ENCODE data around the gene VARS2. TPM values are rescaled to one million over a fixed set of nuclear protein-coding genes. Genes with fewer than 3 reads are reported as not detected.
A peak's percentile ranks its signal among the peaks of the same experiment; 100 is the strongest.

The VARS2 gene
- total RNA-seq, 6 experiments from 2014 or later: 15.3 to 18.4 (median 16.9) TPM

- no peak for DNase-seq
- peak overlapping the region; percentile 70 for H3K4me3 Mint-ChIP-seq
- no peaks in the 10 kb centered on the region for H3K9me3 Mint-ChIP-seq
- H3K4me1 Mint-ChIP-seq (ENCODE audit: low read depth): peaks cover 6% of the 10 kb centered on the region
- peaks cover 61% of the 10 kb centered on the region for H3K27me3 Mint-ChIP-seq (ENCODE audit: insufficient read depth)
- H3K27ac Mint-ChIP-seq: peak overlapping the region; percentile 12; the same call in 1 of the 2 replicates
- H3K36me3 Mint-ChIP-seq (ENCODE audit: low read depth): no peaks in the 10 kb centered on the region
- TF ChIP-seq, protein P1, sequence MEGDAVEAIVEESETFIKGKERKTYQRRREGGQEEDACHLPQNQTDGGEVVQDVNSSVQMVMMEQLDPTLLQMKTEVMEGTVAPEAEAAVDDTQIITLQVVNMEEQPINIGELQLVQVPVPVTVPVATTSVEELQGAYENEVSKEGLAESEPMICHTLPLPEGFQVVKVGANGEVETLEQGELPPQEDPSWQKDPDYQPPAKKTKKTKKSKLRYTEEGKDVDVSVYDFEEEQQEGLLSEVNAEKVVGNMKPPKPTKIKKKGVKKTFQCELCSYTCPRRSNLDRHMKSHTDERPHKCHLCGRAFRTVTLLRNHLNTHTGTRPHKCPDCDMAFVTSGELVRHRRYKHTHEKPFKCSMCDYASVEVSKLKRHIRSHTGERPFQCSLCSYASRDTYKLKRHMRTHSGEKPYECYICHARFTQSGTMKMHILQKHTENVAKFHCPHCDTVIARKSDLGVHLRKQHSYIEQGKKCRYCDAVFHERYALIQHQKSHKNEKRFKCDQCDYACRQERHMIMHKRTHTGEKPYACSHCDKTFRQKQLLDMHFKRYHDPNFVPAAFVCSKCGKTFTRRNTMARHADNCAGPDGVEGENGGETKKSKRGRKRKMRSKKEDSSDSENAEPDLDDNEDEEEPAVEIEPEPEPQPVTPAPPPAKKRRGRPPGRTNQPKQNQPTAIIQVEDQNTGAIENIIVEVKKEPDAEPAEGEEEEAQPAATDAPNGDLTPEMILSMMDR (IDR thresholded peaks at IDR 0.05): no peak
Observed at GRCh38 chr6:30955367-30956042, 41.5 kb downstream of the VARS2 start.

DNA sequence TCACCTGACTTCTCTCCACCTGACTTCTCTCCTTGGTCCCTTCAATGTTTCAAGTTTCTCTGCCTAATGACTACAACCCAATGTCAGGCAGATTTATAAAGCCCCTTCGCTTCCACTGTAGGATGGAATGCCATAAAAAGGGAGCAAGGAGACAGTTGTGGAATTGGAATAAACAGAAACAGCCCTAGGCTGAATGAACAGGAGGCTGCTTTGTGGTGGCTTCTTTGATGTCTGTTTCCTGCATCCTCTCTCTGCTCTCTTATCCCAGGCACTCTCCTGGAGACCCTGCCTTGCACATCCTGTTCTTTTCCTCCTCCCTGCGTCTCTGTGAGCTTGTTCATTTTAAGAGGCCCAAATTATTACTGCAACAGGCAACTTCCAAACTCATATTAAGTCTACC, 43.7 kb downstream of the VARS2 start:
- Mint-ChIP-seq H3K27ac (no peak overlapping the region), H3K9me3 (no peaks in the 10 kb centered on the region), H3K36me3 (ENCODE audit: low read depth) (no peaks in the 10 kb centered on the region), H3K4me3 (no peak overlapping the region), H3K4me1 (ENCODE audit: low read depth) (peaks cover 6% of the 10 kb centered on the region), H3K27me3 (ENCODE audit: insufficient read depth) (peaks cover 51% of the 10 kb centered on the region)
- DNase-seq: no peak
- TF ChIP-seq, protein P1 (IDR thresholded peaks at IDR 0.05): no peak

- Mint-ChIP-seq H3K4me3 (no peak overlapping the region), H3K27me3 (ENCODE audit: insufficient read depth) (peaks cover 53% of the 10 kb centered on the region), H3K27ac (no peak overlapping the region), H3K9me3 (no peaks in the 10 kb centered on the region), H3K36me3 (ENCODE audit: low read depth) (no peaks in the 10 kb centered on the region), H3K4me1 (ENCODE audit: low read depth) (no peaks in the 10 kb centered on the region)
- no peak for DNase-seq
- TF ChIP-seq, protein P1 (IDR thresholded peaks at IDR 0.05): no peak
Observed at GRCh38 chr6:30960907-30961673, 47.1 kb downstream of the VARS2 start.

- H3K27me3 Mint-ChIP-seq (ENCODE audit: insufficient read depth): peaks cover 50% of the 10 kb centered on the region
- H3K4me1 Mint-ChIP-seq (ENCODE audit: low read depth): no peaks in the 10 kb centered on the region
- H3K36me3 Mint-ChIP-seq (ENCODE audit: low read depth): no peaks in the 10 kb centered on the region
- no peak overlapping the region for H3K4me3 Mint-ChIP-seq
- H3K27ac Mint-ChIP-seq: no peak overlapping the region
- H3K9me3 Mint-ChIP-seq: no peaks in the 10 kb centered on the region
- TF ChIP-seq, protein P1 (IDR thresholded peaks at IDR 0.05): no peak
- no peak for DNase-seq
Observed at GRCh38 chr6:30962716-30963115, 48.7 kb downstream of the VARS2 start.

- no peak for DNase-seq
- TF ChIP-seq, protein P1 (IDR thresholded peaks at IDR 0.05): no peak
- H3K27me3 Mint-ChIP-seq (ENCODE audit: insufficient read depth): peaks cover 44% of the 10 kb centered on the region
- no peaks in the 10 kb centered on the region for H3K9me3 Mint-ChIP-seq
- H3K4me1 Mint-ChIP-seq (ENCODE audit: low read depth): no peaks in the 10 kb centered on the region
- H3K27ac Mint-ChIP-seq: no peak overlapping the region
- H3K4me3 Mint-ChIP-seq: no peak overlapping the region
- H3K36me3 Mint-ChIP-seq (ENCODE audit: low read depth): no peaks in the 10 kb centered on the region
Observed at GRCh38 chr6:30963641-30964040, 49.6 kb downstream of the VARS2 start.

Measured in HFFc6 (cell line).